C4-2B (cell line): ENCODE data around the gene EFNA5.

Source experiments
- H3K27ac ChIP-seq: fragments of 450-650 bp; 2 replicates; pipeline ENCODE4 v1.5.1; 2017
- CTCF ChIP-seq: fragments of 450-650 bp; conservative IDR thresholded peaks from 2 replicates; pipeline ENCODE4 v1.5.1; 2017; ENCODE audit warnings: mild to moderate bottlenecking
- ZFX ChIP-seq: fragments of 450-650 bp; IDR thresholded peaks from 2 replicates; pipeline ENCODE4 v1.6.1; 2017

EFNA5 gene

GRCh38 chr5:107402434-107403227 is 268.1 kb downstream of the EFNA5 start:
- no peak for TF ChIP-seq ZFX
- TF ChIP-seq CTCF, result no peak
- no peak overlapping the region for H3K27ac ChIP-seq

GRCh38 chr5:107401470-107402122 is 269.1 kb downstream of the EFNA5 start:
- H3K27ac ChIP-seq, result no peak overlapping the region
- TF ChIP-seq ZFX, result no peak
- TF ChIP-seq CTCF, result no peak

- no peak overlapping the region for H3K27ac ChIP-seq
- TF ChIP-seq ZFX (no peak), CTCF (no peak)
Observed at GRCh38 chr5:107400328-107400727, 270.4 kb downstream of the EFNA5 start.

GRCh38 chr5:107398703-107399102 is 272.0 kb downstream of the EFNA5 start:
- no peak overlapping the region for H3K27ac ChIP-seq
- TF ChIP-seq ZFX (no peak), CTCF (no peak)

- TF ChIP-seq ZFX (no peak), CTCF (no peak)
- H3K27ac ChIP-seq, result no peak overlapping the region
Observed at GRCh38 chr5:107396351-107396690, 274.4 kb downstream of the EFNA5 start.

- TF ChIP-seq CTCF (no peak), ZFX (no peak)
- no peak overlapping the region for H3K27ac ChIP-seq
Observed at GRCh38 chr5:107395632-107396350, 274.9 kb downstream of the EFNA5 start.

- TF ChIP-seq ZFX (no peak), CTCF (no peak)
- no peak overlapping the region for H3K27ac ChIP-seq
Observed at GRCh38 chr5:107393851-107394250, 276.9 kb downstream of the EFNA5 start.
